SU-DHL-6 (cell line): ENCODE data around the gene SEC14L1.

Source experiments
- EZH2phosphoT487 ChIP-seq: fragments of 200-600 bp; sonication (generic), shearing (Covaris generic); conservative IDR thresholded peaks from 2 replicates; pipeline ENCODE4 v1.6.1; 2018; ENCODE audit warnings: mild to moderate bottlenecking, antibody characterized with exemption, low read length, moderate library complexity, mixed read lengths
- TF ChIP-seq, protein P1 (sequence below): fragments of 200-600 bp; sonication (generic); IDR thresholded peaks from one replicate; pipeline ENCODE4 v1.5.1; 2017; ENCODE audit warnings: antibody characterized with exemption, mild to moderate bottlenecking, low read length, moderate library complexity; ENCODE audit not compliant: insufficient read depth, poor library complexity, severe bottlenecking

- TF ChIP-seq, protein P1, sequence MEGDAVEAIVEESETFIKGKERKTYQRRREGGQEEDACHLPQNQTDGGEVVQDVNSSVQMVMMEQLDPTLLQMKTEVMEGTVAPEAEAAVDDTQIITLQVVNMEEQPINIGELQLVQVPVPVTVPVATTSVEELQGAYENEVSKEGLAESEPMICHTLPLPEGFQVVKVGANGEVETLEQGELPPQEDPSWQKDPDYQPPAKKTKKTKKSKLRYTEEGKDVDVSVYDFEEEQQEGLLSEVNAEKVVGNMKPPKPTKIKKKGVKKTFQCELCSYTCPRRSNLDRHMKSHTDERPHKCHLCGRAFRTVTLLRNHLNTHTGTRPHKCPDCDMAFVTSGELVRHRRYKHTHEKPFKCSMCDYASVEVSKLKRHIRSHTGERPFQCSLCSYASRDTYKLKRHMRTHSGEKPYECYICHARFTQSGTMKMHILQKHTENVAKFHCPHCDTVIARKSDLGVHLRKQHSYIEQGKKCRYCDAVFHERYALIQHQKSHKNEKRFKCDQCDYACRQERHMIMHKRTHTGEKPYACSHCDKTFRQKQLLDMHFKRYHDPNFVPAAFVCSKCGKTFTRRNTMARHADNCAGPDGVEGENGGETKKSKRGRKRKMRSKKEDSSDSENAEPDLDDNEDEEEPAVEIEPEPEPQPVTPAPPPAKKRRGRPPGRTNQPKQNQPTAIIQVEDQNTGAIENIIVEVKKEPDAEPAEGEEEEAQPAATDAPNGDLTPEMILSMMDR, result no peak
- TF ChIP-seq EZH2phosphoT487, result no peak
Observed at GRCh38 chr17:77143306-77143705, 2.5 kb downstream of the SEC14L1 start.
